Lower leg skin (tissue), 4 donors: Measurements from ENCODE around the gene PTCSC3. TPM values are rescaled to one million over a fixed set of nuclear protein-coding genes. Genes with fewer than 3 reads are reported as not detected.

Experiments
- DNase-seq, 2 donors: peaks; one replicate each; pipeline ENCODE4 v3.0.0-alpha.2; 2019; ENCODE audit warnings: low spot score in 2 of 2
- H3K4me3 ChIP-seq: fragments of 200-600 bp; sonication (generic); 2 replicates; pipeline ENCODE4 v1.5.1; 2017; ENCODE audit warnings: mild to moderate bottlenecking, low read depth; ENCODE audit not compliant: poor library complexity, severe bottlenecking
- POLR2A ChIP-seq, 2 donors: fragments of 450-650 bp; IDR thresholded peaks; one replicate each; pipeline ENCODE4 v1.6.1; 2016 to 2017; ENCODE audit warnings: antibody characterized with exemption in 2 of 2, mild to moderate bottlenecking in 1 of 2, moderate library complexity in 1 of 2
- WGBS, 2 donors: methylation state at CpG; one replicate each; pipeline ENCODE4 v1.1.5; 2018; 5-methylcytosine and 5-hydroxymethylcytosine counted together
- intact Hi-C: fragments of 100-400 bp; cut with DNase I; formaldehyde crosslinking; loops from one replicate; pipeline ENCODE4 v1.15.0; 2023; ENCODE audit warnings: low total_unique reads
- total RNA-seq, 4 donors: library from RNA; depleted of rRNA; stranded (reverse); fragments of >200 nt; gene quantifications; one replicate each; pipeline ENCODE4 v1.1.0, GENCODE V29; 2016
- TF ChIP-seq, protein P1 (sequence below), 3 donors: fragments of 450-650 bp; IDR thresholded peaks; one replicate each; pipeline ENCODE4 v1.5.1; 2016; ENCODE audit warnings: antibody characterized with exemption in 3 of 3, mild to moderate bottlenecking in 3 of 3, moderate library complexity in 2 of 3

PTCSC3 gene
- total RNA-seq, 4 donors from 2014 or later = not detected

DNA sequence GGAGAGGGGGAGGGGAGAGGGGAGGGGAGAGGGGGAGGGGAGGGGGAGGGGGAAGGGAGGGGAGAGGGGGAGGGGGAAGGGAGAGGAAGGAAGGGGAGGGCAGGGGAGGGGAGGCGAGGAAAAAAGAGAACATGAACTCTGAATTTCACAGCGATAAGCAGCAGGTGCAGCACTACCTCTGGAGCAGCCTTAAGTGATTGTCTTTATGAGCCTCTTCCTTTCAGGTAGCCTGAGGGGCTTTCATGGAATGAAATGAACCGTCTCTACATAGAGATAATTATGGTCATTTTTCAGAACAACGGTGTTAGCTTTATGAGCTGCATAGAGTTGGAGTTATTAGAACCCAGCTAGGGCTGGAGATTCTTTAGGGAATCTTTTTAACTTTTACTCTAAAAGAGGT lies 18.1 kb upstream of the PTCSC3 start:
- no peak overlapping the region for H3K4me3 ChIP-seq
- no peak for DNase-seq
- TF ChIP-seq POLR2A (IDR thresholded peaks at IDR 0.05) = no peak
- TF ChIP-seq, protein P1, sequence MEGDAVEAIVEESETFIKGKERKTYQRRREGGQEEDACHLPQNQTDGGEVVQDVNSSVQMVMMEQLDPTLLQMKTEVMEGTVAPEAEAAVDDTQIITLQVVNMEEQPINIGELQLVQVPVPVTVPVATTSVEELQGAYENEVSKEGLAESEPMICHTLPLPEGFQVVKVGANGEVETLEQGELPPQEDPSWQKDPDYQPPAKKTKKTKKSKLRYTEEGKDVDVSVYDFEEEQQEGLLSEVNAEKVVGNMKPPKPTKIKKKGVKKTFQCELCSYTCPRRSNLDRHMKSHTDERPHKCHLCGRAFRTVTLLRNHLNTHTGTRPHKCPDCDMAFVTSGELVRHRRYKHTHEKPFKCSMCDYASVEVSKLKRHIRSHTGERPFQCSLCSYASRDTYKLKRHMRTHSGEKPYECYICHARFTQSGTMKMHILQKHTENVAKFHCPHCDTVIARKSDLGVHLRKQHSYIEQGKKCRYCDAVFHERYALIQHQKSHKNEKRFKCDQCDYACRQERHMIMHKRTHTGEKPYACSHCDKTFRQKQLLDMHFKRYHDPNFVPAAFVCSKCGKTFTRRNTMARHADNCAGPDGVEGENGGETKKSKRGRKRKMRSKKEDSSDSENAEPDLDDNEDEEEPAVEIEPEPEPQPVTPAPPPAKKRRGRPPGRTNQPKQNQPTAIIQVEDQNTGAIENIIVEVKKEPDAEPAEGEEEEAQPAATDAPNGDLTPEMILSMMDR (IDR thresholded peaks at IDR 0.05) = no peak
- intact Hi-C loops = no loop called here
- 65 to 66% methylated on average over 4 of the region's 4 CpGs for WGBS, 2 donors

DNA sequence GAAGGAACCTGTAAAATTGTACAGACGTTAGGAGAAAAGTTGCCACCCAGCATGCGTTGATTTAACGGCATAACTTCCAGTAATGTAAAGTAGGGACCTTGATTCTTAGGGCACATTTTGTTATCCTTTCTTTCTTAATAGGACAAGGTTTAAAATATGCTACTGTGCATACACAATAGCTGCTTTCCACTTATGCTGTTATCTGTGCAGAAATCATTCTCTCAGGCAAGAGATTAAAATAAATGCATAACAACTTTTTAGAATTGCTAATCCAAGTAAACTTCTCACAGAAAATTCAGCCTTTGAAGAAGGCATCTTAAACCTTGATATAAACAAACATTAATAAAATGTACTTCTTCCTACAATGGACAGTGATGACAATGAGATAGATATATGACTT lies 16.0 kb upstream of the PTCSC3 start:
- DNase-seq = no peak
- TF ChIP-seq, protein P1 (IDR thresholded peaks at IDR 0.05) = no peak
- TF ChIP-seq POLR2A (IDR thresholded peaks at IDR 0.05) = no peak
- no peak overlapping the region for H3K4me3 ChIP-seq
- 70 to 79% methylated on average over 3 of the region's 3 CpGs for WGBS, 2 donors
- intact Hi-C loops = no loop called here

DNA sequence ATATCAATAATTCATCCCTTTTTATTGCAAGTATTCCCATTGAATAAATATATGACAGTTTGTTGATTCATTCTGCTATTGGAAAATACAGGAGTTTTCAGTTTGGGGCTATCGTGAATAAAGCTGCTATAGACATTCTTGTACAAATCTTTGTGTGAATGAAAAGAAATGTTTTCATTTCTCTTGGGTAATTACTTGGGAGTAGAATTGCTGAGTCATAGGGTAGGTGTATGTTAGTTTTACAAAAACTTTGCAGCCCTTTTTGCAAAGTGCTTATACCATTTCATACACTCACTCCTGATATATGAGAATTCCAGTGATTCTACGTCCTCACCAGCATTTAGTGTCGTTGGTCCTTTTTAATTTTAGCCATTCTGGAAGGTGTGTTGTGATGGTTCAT lies 6.9 kb upstream of the PTCSC3 start:
- TF ChIP-seq POLR2A (IDR thresholded peaks at IDR 0.05) = no peak
- TF ChIP-seq, protein P1 (IDR thresholded peaks at IDR 0.05) = no peak
- 86 to 87% methylated on average over 3 of the region's 3 CpGs for WGBS, 2 donors
- no peak overlapping the region for H3K4me3 ChIP-seq
- intact Hi-C loops = no loop called here
- DNase-seq = no peak

DNA sequence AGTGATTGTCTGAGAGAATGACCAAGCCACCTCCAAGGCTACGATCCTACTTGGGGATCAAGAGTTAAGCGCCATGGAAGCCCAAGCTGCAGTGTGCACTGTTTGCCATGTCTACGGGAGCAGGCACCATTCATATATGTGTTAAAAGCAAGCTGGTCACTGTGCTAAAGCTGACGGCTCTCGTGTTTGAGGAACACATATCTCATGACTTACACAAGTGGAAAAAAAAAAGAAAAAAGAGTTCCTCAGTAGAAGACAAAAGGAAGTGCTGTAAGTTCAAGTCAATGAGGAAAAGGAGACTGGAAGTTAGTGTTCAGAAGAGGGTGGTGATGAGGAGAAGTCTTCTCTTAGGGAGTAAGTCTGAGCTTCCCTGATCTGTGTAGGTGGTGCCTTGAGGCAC lies 4.9 kb upstream of the PTCSC3 start:
- intact Hi-C loops = no loop called here
- no peak for DNase-seq
- TF ChIP-seq, protein P1 (IDR thresholded peaks at IDR 0.05) = no peak
- no peak for TF ChIP-seq POLR2A (IDR thresholded peaks at IDR 0.05)
- H3K4me3 ChIP-seq = no peak overlapping the region
- 83 to 86% methylated on average over 5 of the region's 5 CpGs for WGBS, 2 donors

DNA sequence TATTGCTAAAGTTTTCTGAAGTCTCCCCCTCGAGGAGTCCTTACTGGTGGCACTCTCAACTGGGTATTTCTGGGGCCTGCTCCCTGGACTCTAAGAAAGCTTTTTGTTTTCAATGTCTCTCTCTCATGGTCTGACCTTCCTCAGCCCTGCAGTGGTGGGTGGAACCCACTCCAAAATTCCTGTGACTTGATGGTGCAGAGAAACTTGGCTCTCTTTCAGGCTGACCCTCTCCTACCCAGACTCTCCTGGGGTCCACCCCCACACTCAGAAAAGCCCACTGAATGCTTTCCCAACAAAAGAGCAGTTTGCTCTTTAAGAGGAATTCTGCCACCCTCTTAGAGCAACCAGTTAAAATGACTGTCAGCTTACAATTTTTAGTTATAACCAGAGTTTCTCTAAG lies 967 bp upstream of the PTCSC3 start:
- DNase-seq = no peak
- no peak overlapping the region for H3K4me3 ChIP-seq
- 33 to 62% methylated on average over 1 of the region's 1 CpG for WGBS, 2 donors

More for the DNA sequence above, 967 bp upstream of the PTCSC3 start:
- TF ChIP-seq, protein P1 (IDR thresholded peaks at IDR 0.05) = no peak
- no peak for TF ChIP-seq POLR2A (IDR thresholded peaks at IDR 0.05)
- intact Hi-C loops = no loop called here
